Loucy (cell line): Measurements from ENCODE around the gene DHX34.

Experiments used
- CTCF ChIP-seq: fragments of 200-600 bp; sonication (generic); conservative IDR thresholded peaks from 2 replicates; pipeline ENCODE4 v1.5.1; 2014; ENCODE audit warnings: mild to moderate bottlenecking, antibody characterized with exemption, low read length
- EZH2phosphoT487 ChIP-seq: fragments of 200-600 bp; IDR thresholded peaks from 2 replicates; pipeline ENCODE4 v1.6.1; 2018; ENCODE audit warnings: antibody characterized with exemption, mild to moderate bottlenecking, moderate library complexity, borderline replicate concordance

- TF ChIP-seq CTCF (no peak), EZH2phosphoT487 (no peak)
These were observed 67.0 kb downstream of the DHX34 start for GRCh38 chr19:47415953-47416642.
